GM12865 (cell line): ENCODE results near the gene DPYSL5.

Experiments used
- DNase-seq: peaks from one replicate; pipeline ENCODE4 v3.0.0; 2010; ENCODE audit warnings: low read depth
- H3K4me3 ChIP-seq: 2 replicates; pipeline ENCODE4 v1.5.1; 2011; ENCODE audit warnings: mild to moderate bottlenecking, low read depth, low read length, control low read depth
- TF ChIP-seq, protein P1 (sequence below): IDR thresholded peaks from 2 replicates; pipeline ENCODE4 v1.5.1; 2011; ENCODE audit warnings: low read length, control low read depth, low read depth, inconsistent platforms; ENCODE audit not compliant: insufficient read depth; ENCODE audit errors: missing control alignments

Gene DPYSL5

DNA sequence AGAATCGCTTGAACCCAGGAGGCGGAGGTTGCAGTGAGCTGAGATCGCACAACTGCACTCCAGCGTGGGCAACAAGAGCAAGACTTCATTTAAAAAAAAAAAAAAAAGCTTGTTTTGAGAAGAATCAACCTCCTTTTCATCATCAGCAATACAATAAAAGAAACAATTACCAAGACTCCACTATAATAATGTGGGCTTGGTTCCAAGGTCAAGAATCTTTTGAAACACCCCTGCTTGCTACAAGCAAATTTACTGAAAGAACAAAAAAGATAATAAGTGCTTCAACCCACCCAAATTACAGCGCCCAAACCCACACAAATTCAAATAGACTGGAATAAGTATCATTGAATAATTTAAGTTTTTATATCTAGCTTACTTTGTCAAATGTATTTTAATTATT is 88.9 kb downstream of the DPYSL5 start:
- TF ChIP-seq, protein P1, sequence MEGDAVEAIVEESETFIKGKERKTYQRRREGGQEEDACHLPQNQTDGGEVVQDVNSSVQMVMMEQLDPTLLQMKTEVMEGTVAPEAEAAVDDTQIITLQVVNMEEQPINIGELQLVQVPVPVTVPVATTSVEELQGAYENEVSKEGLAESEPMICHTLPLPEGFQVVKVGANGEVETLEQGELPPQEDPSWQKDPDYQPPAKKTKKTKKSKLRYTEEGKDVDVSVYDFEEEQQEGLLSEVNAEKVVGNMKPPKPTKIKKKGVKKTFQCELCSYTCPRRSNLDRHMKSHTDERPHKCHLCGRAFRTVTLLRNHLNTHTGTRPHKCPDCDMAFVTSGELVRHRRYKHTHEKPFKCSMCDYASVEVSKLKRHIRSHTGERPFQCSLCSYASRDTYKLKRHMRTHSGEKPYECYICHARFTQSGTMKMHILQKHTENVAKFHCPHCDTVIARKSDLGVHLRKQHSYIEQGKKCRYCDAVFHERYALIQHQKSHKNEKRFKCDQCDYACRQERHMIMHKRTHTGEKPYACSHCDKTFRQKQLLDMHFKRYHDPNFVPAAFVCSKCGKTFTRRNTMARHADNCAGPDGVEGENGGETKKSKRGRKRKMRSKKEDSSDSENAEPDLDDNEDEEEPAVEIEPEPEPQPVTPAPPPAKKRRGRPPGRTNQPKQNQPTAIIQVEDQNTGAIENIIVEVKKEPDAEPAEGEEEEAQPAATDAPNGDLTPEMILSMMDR: no peak
- DNase-seq: no peak

GRCh38 chr2:26938399-26939118 is 90.6 kb downstream of the DPYSL5 start:
- no peak for DNase-seq
- H3K4me3 ChIP-seq: no peak overlapping the region
- TF ChIP-seq, protein P1: no peak

More for the DNA sequence above, 88.9 kb downstream of the DPYSL5 start:
- no peak overlapping the region for H3K4me3 ChIP-seq

GRCh38 chr2:26940001-26940400 is 92.1 kb downstream of the DPYSL5 start:
- no peak overlapping the region for H3K4me3 ChIP-seq
- TF ChIP-seq, protein P1: no peak
- DNase-seq: no peak

- TF ChIP-seq, protein P1: no peak
- no peak for DNase-seq
- H3K4me3 ChIP-seq: no peak overlapping the region
Observed at GRCh38 chr2:26941486-26941885, 93.6 kb downstream of the DPYSL5 start.

GRCh38 chr2:26942543-26943295 is 94.8 kb downstream of the DPYSL5 start:
- H3K4me3 ChIP-seq: no peak overlapping the region
- peak; percentile 67 for DNase-seq
- TF ChIP-seq, protein P1: peak; percentile 84

DNA sequence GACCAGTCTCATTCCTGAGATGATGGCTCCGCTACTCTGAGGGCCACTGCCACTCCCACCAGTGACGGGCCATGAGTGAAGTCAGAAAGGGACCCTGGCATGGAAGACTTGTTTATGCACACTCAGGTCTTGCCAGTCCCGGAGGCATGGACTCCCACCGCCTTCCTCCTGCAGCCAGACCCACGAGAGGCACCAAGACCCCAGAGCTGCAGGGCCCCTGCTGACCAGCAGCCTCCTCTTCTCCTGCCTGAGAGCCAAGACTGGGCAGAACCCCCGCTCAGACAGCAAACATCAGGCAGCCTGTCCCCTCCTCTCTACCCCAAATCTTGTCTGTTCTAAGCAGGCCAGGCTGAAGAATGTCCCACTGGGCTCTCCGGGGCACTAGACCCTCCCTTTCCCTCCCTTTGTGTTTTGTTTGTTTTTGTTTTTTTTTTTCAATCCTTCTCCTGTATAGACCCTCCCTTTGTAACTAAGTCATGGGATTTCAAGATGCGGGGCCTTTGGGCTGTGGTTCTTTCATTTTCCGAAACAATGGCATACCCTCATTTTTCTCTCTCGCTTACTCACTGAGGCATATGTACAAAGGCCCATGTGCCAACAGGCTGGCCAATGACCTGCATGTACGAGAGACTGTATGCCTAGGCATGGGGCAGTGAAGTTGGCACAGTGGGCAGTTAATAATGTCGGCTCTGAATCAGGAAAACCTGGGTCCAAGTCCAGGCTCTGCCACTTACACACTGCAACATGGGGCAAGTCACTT is 98.2 kb downstream of the DPYSL5 start:
- TF ChIP-seq, protein P1: no peak
- no peak for DNase-seq
- H3K4me3 ChIP-seq: no peak overlapping the region
